HG03103 (cell line): ENCODE measurements around the gene RTP2.

Source experiments
- ATAC-seq: cut with Tn5 transposase; IDR thresholded peaks from one replicate; pipeline ENCODE4 v1.9.1; 2021; ENCODE audit warnings: low read depth; ENCODE audit not compliant: unreplicated experiment

RTP2 gene, protein sequence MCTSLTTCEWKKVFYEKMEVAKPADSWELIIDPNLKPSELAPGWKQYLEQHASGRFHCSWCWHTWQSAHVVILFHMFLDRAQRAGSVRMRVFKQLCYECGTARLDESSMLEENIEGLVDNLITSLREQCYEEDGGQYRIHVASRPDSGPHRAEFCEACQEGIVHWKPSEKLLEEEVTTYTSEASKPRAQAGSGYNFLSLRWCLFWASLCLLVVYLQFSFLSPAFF

DNA sequence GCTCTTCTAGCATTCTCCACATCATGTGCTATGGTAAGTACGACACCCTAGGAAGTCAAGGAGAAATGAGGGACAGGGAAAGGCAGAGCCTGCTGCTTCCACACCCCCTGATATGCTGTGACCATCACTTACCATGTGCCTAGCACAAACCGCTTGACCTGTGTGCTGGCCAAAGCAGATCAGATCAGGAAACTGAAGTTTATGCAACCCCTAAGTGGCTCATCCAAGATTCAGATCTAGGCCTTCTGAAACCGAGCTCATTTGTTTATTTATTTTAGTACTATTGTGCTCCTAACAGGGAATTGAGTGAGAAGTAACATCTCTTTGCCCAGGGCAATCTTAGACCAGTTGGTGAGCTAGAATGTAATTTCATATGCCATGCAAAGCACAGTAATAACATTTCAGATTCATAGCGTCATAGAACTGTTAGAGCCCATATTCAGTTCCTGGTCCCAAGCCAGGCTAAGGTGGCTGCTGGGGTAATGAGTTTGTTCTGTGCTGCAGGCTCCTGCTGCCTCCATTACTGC is at the start of gene RTP2:
Gene RTP2, minus strand, starts transcription at position 51 of the 527 bp plus-strand sequence. CDS start 429 bp downstream, outside the sequence.
- ATAC-seq, result no peak

DNA sequence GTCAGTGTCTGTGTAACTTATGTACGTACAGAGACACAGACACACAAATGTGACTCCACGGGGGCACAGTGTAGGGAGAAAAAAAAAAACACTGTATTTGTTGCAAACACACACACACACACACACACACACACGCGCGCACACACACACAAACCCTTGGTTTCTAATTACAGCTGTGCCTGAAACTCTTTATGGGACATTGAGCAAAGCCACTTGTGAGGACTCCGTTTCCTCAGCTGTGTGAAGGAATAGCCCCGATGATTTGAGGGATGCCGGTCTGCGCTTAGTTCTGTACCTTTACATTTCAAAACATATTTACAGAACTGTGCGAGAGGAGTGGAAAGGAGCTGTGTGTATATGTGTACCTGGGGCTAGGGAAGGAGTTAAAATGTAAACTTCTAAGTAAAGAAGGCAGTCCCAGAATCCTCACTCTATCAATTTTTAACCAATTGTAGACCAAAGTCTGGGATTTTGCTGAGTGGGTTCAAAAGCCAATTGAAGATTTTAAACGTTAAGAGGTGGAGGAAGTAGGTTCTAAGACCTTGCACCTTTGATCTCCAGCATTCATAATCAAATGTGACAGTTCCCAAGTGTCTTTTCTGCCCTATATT is 48.3 kb upstream of the RTP2 start:
- no peak for ATAC-seq

DNA sequence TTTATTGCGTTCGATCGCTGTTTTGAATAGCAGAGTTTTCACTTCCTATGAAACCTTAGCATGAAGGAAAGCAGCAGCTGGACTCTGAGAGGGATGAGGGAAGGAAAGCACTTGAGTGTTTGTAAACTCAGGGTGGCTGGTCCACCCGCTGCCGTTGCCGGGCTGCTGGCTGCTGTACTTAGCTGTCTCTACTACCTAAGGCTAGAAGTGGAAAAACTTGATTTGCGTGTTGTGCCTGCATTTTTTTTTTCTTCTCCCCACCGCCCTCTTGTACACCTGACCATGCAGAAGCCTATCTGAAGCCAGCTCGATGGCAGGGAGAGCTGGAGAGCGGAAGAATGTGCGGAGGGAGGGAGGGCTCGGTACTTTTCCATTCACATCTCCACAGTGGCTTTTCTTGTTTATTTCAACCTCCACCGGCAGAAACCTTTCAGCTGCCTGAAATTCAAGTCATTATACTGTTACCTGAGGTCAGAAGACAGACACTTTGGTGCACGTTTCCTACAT is 47.7 kb upstream of the RTP2 start:
- no peak for ATAC-seq

DNA sequence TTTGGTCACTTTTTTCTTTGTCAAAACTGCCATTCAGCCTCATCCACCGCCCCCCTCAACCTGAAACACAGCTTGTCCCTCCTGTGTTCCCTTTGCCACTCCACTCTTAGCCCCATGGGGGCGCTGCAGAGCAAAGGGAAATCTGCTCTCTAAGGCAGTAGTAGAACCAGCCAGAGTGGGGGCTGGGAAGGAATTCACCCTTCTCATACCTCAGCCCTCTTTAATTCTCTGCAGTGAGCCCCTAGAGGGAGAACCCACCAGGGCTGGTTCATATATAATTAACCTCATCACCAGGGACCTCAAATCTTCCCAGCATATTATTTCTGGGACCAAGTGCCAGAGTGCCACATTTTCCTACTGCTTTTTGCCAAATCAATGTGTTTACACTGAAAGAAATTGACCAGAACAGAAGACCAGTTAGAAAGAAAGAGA is 45.7 kb upstream of the RTP2 start:
- ATAC-seq, result peak; percentile 49

DNA sequence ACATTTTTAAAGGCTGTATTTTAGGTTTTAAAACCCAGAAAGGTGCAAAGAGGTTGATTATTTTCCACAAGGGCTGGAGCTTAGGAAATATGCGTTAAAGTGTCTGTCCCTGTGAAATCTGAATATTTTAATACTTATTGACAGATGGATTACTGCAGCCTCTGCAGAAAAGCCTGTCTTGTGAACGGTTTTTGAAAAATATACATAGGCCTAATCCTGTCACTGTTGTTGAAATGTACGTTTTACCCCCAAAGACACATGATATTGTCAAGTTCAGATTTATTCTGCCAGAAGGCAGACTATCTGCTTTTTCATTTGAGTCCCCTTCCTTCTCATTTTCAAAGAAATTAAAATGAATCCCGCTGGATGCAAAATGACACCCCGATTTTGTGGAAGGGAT is 45.1 kb upstream of the RTP2 start:
- no peak for ATAC-seq

DNA sequence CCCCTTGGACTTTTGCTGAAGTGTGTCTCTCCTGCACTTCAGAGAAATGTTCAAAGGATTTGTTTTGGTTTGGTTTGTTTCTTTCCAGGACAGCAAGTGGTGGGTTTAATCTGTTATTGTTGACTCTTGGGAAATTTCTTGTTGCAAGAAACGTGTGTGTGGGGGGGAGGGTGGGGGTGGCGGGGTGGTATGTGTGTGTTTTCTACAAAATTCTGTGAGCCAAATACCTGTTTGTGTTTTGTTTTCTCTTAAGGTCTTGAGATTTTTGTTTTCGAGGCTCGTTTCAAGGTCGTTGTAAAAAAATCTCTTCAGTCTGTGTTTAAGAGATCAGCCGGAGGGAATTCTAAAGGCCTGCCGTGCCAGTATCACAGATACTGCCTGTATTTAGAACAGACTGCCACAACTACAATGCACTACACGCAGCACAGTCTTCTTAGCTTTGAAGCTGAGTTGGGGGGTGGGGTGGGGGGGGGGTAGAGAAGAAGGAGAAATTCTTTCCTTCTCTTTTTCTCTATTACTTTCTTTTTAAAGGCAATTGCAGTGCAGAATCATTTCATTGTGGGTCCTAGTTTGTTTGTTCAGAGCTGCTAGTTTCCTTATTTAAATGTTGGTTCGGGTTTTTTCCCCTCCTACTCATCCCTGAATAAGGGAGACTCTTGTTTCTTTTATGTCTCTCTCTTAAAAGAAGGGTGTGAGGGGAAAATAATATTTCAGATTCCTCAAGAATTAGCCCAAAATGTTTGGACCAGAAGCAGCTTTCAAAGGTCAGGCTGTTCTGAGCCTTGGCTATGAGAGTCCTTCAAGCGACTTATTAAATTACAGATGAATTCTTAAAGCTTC is 44.3 kb upstream of the RTP2 start:
- ATAC-seq, result no peak

DNA sequence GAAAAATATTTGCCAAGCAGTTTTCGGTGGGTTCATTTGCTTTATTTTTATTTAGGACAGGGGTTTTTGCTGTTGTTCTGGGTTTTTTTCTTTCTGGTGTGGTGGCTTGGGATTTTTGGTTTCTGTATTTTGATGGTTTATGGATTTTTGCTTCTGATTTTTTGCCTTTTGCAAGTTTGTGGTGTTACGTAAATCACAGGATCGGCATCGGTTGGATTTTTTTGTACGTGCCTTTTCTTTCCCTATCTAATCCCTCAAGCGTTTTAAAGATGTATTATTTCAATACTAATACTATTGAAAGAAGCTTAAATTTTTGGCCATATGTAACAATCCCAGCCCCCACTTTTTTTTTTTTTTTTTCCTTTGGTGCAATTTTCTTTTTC is 43.7 kb upstream of the RTP2 start:
- ATAC-seq, result no peak

DNA sequence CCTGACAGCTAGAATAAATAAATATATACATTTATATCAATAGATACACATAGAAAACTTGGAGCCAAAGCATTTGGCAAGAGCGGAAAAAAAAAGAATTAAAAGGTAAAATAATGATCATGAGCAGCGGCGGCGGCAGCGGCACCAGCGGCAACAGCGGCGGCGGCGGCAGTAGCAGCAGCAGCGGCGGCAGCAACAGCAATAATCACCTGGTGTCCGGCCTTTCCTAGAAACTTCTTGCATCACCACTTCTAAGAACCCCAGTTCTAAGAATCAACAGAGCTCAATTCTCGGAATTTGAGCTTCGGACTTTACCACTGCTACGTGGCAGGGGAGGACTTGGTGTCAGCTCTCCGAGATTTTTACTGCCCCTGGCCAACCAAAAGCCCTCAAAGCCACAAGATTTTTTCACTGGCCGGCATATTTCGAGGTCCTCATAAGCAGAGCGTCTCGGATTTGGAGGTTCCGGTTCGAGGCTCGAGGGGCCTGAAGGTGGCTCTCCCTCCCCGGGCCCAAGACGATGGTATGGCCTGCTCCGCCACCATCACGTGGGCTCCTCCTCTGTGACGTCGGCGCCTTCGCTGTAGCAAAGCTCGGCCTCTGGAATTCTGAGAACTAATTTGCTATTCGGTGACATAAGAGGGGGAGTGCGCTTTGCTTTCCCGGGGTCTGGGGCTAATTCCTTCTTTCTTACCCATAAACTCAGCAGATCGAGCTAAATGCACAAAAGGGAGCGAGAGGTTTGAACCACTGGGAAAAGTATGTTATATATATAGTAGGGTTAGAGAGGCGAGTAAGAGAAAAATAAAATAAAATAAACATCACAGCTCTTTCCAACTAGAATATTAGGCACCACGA is 43.1 kb upstream of the RTP2 start, which contains the start of gene BCL6:
Gene BCL6, minus strand, starts transcription at position 268 of the 858 bp plus-strand sequence. CDS start 11,775 bp downstream, outside the sequence.
- peak; percentile 66 for ATAC-seq

DNA sequence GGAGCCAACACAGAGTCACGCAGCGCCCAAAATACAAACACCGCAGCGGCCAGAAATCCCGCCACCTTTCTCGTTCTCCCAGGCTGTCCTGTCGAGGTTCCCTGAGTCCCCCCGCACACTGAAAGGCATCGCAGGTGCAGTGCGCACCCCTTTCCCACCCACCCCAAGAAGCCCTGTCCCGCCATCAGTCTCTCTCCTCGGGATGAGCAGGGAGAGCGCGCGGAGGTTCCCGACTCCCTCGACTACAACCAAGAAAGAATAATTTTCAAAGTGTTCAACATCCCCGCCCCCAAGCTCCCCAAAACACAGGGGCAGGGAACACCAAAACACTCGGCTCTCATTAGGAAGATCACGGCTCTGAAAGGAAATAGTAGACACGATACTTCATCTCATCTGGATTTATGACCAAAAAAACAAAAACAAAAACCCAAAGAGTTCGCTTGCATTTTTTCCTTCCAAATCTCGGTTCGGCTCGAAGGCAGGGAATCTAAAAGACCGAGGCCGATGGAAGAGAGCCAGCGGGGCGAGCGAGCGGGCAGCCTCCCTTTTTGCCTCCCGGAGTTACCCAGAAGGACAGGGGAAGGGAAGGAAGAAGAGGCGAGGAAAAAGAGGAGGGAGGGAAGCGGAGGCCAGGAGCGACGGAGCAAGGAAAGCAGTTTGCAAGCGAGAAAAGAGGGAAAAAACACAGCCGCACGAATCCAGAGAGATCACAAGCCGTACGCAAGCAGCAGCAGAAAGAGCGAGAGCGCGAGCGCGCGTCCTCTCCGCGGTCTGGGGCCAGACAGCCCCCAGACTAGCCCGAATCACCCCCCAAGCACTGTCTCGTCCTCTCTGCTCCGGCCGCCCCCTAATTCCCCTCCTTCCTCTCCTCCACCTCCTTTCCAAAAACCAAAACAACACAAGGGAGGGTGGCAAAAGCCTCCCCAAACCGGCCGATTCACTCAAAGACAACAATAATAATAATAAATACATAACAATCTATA is 42.1 kb upstream of the RTP2 start:
- no peak for ATAC-seq

DNA sequence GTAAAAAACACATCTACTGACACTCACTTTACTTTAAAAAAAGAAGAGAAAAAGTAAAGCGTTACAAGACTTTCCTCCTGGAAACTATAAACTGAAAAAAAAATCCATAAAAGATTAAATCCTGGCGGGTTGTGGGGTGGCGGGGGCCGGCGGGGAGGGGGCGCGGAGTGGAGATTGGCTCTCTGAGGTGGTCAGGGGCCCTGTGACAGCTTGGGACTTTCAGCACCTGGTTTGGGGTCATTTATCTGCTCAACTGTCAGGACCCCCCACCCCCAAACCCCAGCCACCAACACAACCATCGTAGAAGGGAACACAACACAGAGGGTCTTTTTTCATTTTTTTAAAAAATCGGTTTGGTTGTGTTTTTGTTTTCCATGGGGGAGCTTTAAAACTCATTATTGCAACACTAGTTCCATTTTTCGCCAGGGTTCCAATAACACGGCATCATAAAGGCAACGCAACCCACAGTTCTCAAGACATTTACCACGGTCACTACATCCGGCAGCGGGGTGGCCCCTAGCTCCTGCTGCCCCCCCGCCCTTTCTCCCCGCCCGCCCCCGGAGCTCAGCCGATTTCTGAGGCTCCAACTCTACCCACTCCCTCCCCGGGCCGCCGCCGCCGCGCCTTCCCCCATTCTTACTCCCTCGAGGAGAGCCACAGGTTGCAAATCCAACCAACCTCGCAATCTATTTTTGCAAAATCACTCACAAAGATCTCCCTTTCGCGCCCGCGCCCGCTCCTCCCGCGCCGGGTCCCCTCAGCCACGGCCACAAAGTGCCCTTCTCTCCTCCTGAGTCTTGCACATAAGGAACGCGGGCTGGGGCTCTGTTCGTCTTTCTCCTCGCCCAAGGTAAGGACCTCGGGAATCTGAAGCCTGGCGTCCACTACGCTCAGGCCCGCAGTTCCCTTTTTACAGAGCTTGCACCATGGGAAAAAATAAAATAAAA is 41.1 kb upstream of the RTP2 start:
- no peak for ATAC-seq

DNA sequence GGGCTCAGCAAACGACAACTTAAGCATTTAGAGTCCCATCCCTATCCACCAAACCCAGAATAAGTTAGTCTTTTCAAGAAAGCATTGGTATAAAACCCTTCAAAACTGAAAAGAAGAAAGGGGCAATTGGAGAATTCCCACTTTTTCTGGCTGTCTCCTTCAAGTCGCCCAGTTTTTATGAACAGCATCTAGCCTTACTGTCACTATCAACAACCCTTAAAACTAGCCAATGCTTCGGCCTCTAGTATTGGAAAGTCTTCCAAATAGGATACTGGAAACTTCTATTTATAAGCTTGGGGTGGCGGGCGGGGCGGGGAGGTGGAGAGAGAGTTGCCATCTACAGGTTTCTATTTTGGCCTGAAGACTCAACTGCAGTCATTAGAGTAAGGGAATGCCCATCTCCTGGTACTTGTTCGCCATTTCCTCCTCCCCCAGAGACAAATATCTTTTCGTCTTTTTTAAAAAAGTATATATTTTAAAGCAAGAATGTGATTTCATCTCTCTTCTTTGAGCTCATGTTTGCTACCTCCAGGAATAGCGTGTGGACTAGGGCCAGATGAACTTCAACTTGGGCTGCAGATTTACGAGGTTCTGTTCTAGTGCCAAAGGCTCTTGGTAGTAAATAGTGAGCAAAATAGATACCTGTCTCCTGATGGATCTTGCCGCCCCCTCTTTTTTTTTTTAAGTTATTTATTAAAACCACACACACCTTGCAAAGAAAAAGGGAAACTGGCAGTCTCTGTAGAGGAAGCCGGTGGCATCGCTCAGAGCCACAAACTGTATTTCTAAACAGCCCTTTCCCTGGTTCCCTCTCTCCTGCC is 40.2 kb upstream of the RTP2 start:
- ATAC-seq, result no peak

DNA sequence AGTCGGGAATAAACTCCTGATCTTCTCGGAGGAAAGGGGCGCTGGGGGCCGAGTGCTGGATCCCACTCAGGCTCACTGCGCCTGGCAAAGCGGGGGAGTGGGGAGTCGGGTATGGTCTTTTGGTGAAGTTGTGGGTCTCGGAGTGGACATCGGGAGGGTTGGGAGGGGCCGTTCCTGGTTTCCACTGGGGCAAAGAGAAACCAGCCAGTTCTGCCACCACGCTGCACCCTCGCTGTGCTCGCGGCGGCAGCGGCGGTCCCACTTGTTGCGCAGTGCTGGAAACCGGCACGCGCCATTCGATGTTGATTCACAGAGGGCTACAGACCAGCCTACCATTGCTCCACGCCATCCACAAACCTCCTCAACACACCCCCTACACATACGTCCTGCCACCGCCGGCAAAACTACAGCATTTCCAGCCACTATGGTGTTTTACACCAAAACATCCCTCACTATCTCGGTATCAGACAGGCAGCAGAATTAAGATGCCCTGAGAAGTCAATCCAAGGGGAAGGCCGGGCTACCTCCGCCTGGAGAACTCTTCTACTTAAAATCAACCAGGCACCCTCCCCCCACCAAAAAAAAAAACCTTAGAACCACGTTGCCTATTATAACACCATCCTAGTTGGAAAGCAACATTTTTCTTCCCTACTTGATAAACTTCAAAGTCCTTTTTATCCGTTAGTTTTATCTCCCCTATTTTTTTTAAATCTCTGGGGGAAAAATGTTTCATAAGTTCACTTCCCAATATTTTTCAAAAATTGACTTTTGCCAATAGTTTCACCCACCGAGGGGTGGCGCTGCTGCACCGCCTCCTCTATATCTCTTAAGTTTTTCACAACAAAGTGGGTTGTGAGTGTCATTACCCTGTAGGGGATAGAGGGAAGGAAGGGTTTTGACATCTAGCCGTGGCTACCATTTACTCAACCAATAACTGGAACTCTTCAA is 39.3 kb upstream of the RTP2 start:
- no peak for ATAC-seq

DNA sequence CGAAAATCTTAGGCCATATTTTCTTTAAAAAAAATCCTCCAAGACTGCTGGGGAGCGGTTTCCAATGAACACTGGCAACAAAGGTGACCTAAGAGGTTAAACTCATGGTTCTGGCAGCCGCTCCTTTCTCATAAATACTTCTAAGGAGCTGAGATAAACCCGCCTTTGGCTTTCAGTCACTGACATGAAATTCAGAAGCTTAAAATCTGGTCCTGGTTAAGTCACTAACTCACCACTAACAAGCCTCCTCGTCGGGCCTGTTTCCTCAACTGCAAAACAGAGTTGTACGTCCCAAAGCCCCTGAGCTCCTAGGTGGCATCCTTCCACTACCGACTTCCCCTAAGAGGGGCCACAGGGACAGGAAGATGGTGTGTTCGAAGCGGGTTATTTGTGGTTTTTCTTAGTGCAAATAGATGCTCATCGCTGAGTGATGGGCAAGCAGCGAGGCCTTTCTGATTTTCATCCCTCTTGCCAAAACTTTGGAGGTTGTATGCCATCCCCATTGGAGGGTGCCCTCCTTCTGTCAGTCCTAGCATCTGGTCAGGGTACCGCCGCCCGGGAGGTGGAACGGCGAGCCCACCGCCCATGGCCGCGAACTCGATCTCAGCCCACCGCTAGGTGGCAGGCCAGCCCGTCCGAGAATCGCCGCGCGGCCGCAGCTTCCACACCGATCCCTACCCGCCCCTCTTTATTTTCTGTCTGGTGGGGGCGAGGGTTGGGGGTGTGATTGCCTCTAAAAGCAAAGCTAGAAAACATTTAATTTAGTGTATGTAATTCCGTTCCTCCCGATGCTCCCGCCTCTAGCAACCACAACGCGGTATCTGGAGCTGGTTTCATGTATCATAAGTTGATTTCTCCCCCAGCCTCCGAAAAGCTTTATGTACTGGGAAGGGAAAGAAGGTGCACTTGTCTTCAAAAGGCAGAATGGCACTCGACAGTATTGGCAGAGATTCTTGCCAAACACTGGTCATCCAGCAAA is 38.4 kb upstream of the RTP2 start:
- ATAC-seq, result no peak

DNA sequence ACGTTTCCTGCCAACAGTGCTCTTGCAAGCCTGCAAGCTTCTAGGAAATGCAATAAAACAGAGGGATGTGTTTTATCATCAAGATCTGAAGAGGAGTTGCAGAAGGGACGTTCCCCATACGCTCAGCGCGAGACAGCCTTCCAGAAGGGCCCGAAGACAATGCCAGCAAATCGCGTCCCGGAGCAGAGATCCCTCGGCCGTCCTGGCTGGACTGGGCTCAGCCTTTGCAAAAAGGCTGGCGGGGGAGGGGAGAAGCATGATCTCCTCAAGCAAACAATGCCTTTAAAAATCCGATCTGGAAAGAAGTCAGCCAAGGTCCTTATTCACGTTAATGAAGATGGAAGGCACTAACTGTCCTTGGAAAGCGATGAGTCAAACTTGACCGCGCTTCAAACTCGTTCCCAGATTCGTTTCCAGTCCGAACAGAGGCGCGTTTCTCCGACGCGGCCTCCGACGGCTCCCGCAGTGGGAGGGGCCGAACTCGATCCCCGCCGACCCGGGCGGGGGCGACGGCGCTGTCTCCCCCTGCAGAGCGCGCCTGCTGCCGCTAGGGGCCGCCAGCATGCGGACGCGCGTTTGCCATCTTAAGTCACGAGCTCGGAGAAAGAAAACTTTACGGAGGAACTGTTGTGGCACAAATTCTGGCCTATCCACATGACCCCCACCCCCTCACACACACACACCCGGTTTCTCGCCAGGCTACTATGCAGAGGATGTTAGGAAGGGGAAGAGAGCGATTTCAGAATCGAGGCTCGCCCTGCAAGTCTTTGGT is 37.4 kb upstream of the RTP2 start:
- ATAC-seq, result peak; percentile 46
